DND-41 (cell line): ENCODE measurements around the gene JSRP1.
A peak's percentile ranks its signal among the peaks of the same experiment; 100 is the strongest.

Experiments used
- ATAC-seq: fragments of 200-7000 bp; cut with Tn5 transposase; 3 replicates; pipeline ENCODE4 v1.9.1; 2021; ENCODE audit warnings: low read depth; ENCODE audit not compliant: insufficient read depth
- DNase-seq: peaks from one replicate; pipeline ENCODE4 v3.0.0-alpha.2; 2020
- H2AFZ ChIP-seq: 2 replicates; pipeline ENCODE4 v1.6.0; 2012; ENCODE audit warnings: low read depth, low read length
- H3K27ac ChIP-seq: 2 replicates; pipeline ENCODE4 v1.5.1; 2012; ENCODE audit warnings: low read length, inconsistent platforms
- H3K27me3 ChIP-seq: fragments of 200-600 bp; sonication (generic); 2 replicates; pipeline ENCODE4 v1.6.0; 2012; ENCODE audit warnings: low read length, mild to moderate bottlenecking, inconsistent platforms; ENCODE audit not compliant: insufficient read depth, poor library complexity
- H3K36me3 ChIP-seq: 2 replicates; pipeline ENCODE4 v1.5.1; 2012; ENCODE audit warnings: low read length, inconsistent platforms; ENCODE audit not compliant: insufficient read depth
- H3K4me1 ChIP-seq: 2 replicates; pipeline ENCODE4 v1.5.1; 2012; ENCODE audit warnings: mild to moderate bottlenecking, low read length; ENCODE audit not compliant: insufficient read depth
- H3K4me2 ChIP-seq: 2 replicates; pipeline ENCODE4 v1.6.0; 2012; ENCODE audit warnings: mild to moderate bottlenecking, moderate library complexity, low read length, inconsistent platforms; ENCODE audit not compliant: insufficient read depth
- H3K4me3 ChIP-seq, 2 experiments: fragments of 200-600 bp in 1 of 2; shearing (Covaris generic) in 1 of 2; 2 replicates each; pipeline ENCODE4 v1.5.1; 2012 to 2016; ENCODE audit warnings: inconsistent platforms in 2 of 2, low read length in 2 of 2, mild to moderate bottlenecking in 2 of 2, low read depth in 1 of 2, moderate library complexity in 1 of 2
- H3K79me2 ChIP-seq: 2 replicates; pipeline ENCODE4 v1.6.0; 2012; ENCODE audit warnings: low read length, inconsistent platforms; ENCODE audit not compliant: insufficient read depth
- H3K9ac ChIP-seq: 2 replicates; pipeline ENCODE4 v1.6.0; 2012; ENCODE audit warnings: low read depth, mild to moderate bottlenecking, inconsistent platforms, low read length, moderate library complexity
- H3K9me3 ChIP-seq: 2 replicates; pipeline ENCODE4 v1.5.1; 2012; ENCODE audit warnings: low read length, moderate library complexity, mild to moderate bottlenecking, inconsistent platforms; ENCODE audit not compliant: insufficient read depth, severe bottlenecking
- H4K20me1 ChIP-seq: 2 replicates; pipeline ENCODE4 v1.6.0; 2012; ENCODE audit warnings: low read length; ENCODE audit not compliant: insufficient read depth
- CTCF ChIP-seq: IDR thresholded peaks from 2 replicates; pipeline ENCODE4 v1.5.1; 2012; ENCODE audit warnings: borderline replicate concordance, low read length, moderate library complexity, mild to moderate bottlenecking; ENCODE audit not compliant: poor library complexity, severe bottlenecking; ENCODE audit errors: extremely low read depth
- EZH2 ChIP-seq: IDR thresholded peaks from 3 replicates; pipeline ENCODE4 v1.6.1; 2012; ENCODE audit warnings: borderline replicate concordance, low read depth, mild to moderate bottlenecking, moderate library complexity, low read length, inconsistent platforms; ENCODE audit not compliant: severe bottlenecking

The JSRP1 gene

GRCh38 chr19:2233601-2234280 lies 22.5 kb downstream of the JSRP1 start:
- no peaks in the 10 kb centered on the region for H3K27me3 ChIP-seq
- ATAC-seq, result no peak
- 0 out of 2 replicates have a peak overlapping the region, but pooled peaks have one; percentile 36 for H3K27ac ChIP-seq
- H3K9me3 ChIP-seq, result no peaks in the 10 kb centered on the region
- no peak overlapping the region for H2AFZ ChIP-seq
- H3K4me2 ChIP-seq, result peak overlapping the region; percentile 82
- H3K79me2 ChIP-seq, result peaks cover 78% of the 10 kb centered on the region
- peak overlapping the region in 1 of 2 experiments; percentile 64; a peak in 2 of 4 replicates for H3K4me3 ChIP-seq
- peaks cover 72% of the 10 kb centered on the region for H3K36me3 ChIP-seq
- no peak for DNase-seq
- peaks cover 65% of the 10 kb centered on the region for H4K20me1 ChIP-seq
- TF ChIP-seq CTCF (no peak), EZH2 (no peak)
- peaks cover 44% of the 10 kb centered on the region for H3K4me1 ChIP-seq
- peak overlapping the region; percentile 99; the same call in 1 of the 2 replicates for H3K9ac ChIP-seq

- Histone ChIP-seq H3K9me3 (no peaks in the 10 kb centered on the region), H3K79me2 (peaks cover 71% of the 10 kb centered on the region), H3K4me1 (peaks cover 32% of the 10 kb centered on the region), H3K4me3 (no peak overlapping the region), H4K20me1 (peaks cover 59% of the 10 kb centered on the region), H3K27ac (no peak overlapping the region), H2AFZ (no peak overlapping the region), H3K36me3 (peaks cover 70% of the 10 kb centered on the region), H3K4me2 (peak overlapping the region; percentile 82; the same call in 1 of the 2 replicates), H3K9ac (0 out of 2 replicates have a peak overlapping the region, but pooled peaks have one; percentile 11), H3K27me3 (no peaks in the 10 kb centered on the region)
- TF ChIP-seq CTCF (no peak), EZH2 (no peak)
- DNase-seq (no peak), ATAC-seq (no peak)
Observed at GRCh38 chr19:2232286-2233151, 23.7 kb downstream of the JSRP1 start.

- H3K27me3 ChIP-seq, result no peaks in the 10 kb centered on the region
- no peak overlapping the region for H3K4me2 ChIP-seq
- H4K20me1 ChIP-seq, result peaks cover 56% of the 10 kb centered on the region
- DNase-seq, result no peak
- peaks cover 29% of the 10 kb centered on the region for H3K4me1 ChIP-seq
- no peak overlapping the region for H3K9ac ChIP-seq
- H3K27ac ChIP-seq, result no peak overlapping the region; the same call in 1 of the 2 replicates
- H3K4me3 ChIP-seq, result no peak overlapping the region
- ATAC-seq, result no peak
- no peaks in the 10 kb centered on the region for H3K9me3 ChIP-seq
- H3K79me2 ChIP-seq, result peaks cover 63% of the 10 kb centered on the region
- no peak overlapping the region for H2AFZ ChIP-seq
- TF ChIP-seq EZH2 (no peak), CTCF (peak; percentile 35)
- H3K36me3 ChIP-seq, result peaks cover 73% of the 10 kb centered on the region
Observed at GRCh38 chr19:2231621-2232221, 24.5 kb downstream of the JSRP1 start.
